Naive thymus-derived CD4-positive, alpha-beta T cell (primary cell): ENCODE measurements around the gene ASCL3. TPM values are rescaled to one million over a fixed set of nuclear protein-coding genes. Genes with fewer than 3 reads are reported as not detected.
"Not testable (repeated sequence)": the region's sequence is repeated elsewhere in the genome, so short reads cannot be mapped to it uniquely, and the experiment has no call there.

ENCODE experiments used
- ATAC-seq: fragments of 150-1000 bp; cut with Tn5 transposase; 2 replicates; pipeline ENCODE4 v1.10.0; 2021; ENCODE audit warnings: mild to moderate bottlenecking, moderate library complexity
- CTCF ChIA-PET: fragments of 350-600 bp; sonication (Branson Sonifier 250); formaldehyde crosslinking; loops from one replicate; lab custom pipeline; 2021; ENCODE audit warnings: antibody characterized with exemption; lab: Charles Lee
- POLR2A ChIA-PET: fragments of 350-600 bp; sonication (Branson Sonifier 250); formaldehyde crosslinking; loops from one replicate; lab custom pipeline; 2021; ENCODE audit warnings: antibody characterized with exemption, inconsistent platforms; lab: Charles Lee
- DNase-seq, 9 donors: peaks; one replicate each; pipeline versions ENCODE4 v3.0.0 to v3.0.0-alpha.2; 2020 to 2022; ENCODE audit warnings: mixed read lengths in 1 of 9
- H3K27ac ChIP-seq: one replicate; pipeline ENCODE4 v1.7.0; 2013; ENCODE audit warnings: mild to moderate bottlenecking, low read depth, low read length, moderate library complexity
- H3K27me3 ChIP-seq, 2 donors: one replicate each; pipeline ENCODE4 v1.7.0; 2013; ENCODE audit warnings: low read length in 2 of 2, mild to moderate bottlenecking in 2 of 2, moderate library complexity in 2 of 2; ENCODE audit not compliant: control insufficient read depth in 2 of 2, insufficient read depth in 2 of 2
- H3K36me3 ChIP-seq, 3 experiments: 1 replicate in 2 of 3; 2 replicates in 1 of 3; pipeline ENCODE4 v1.7.0; 2013; ENCODE audit warnings: low read length in 3 of 3, mild to moderate bottlenecking in 3 of 3, moderate library complexity in 1 of 3; ENCODE audit not compliant: insufficient read depth in 3 of 3, control insufficient read depth in 2 of 3
- H3K4me1 ChIP-seq, 2 donors: one replicate each; pipeline ENCODE4 v1.7.0; 2013; ENCODE audit warnings: low read length in 2 of 2, mild to moderate bottlenecking in 2 of 2, moderate library complexity in 1 of 2; ENCODE audit not compliant: control insufficient read depth in 2 of 2, insufficient read depth in 2 of 2
- H3K4me3 ChIP-seq: 2 replicates; pipeline ENCODE4 v1.7.0; 2013; ENCODE audit warnings: mild to moderate bottlenecking, low read length
- H3K9me3 ChIP-seq, 3 experiments: 1 replicate in 2 of 3; 2 replicates in 1 of 3; pipeline ENCODE4 v1.7.0; 2013; ENCODE audit warnings: low read length in 3 of 3; ENCODE audit not compliant: control insufficient read depth in 2 of 3
- H3K27ac Mint-ChIP-seq, 9 donors: one replicate each; pipeline ENCODE4 v1.8.0; 2020 to 2022; ENCODE audit warnings: mixed read lengths in 9 of 9, mild to moderate bottlenecking in 8 of 9, moderate library complexity in 5 of 9, inconsistent platforms in 2 of 9
- H3K27me3 Mint-ChIP-seq, 5 donors: one replicate each; pipeline ENCODE4 v1.8.0; 2021 to 2022; ENCODE audit warnings: mixed read lengths in 5 of 5, mild to moderate bottlenecking in 1 of 5
- H3K36me3 Mint-ChIP-seq, 5 donors: one replicate each; pipeline ENCODE4 v1.8.0; 2020 to 2022; ENCODE audit warnings: mixed read lengths in 5 of 5, mild to moderate bottlenecking in 3 of 5, inconsistent platforms in 1 of 5
- H3K4me1 Mint-ChIP-seq, 7 donors: one replicate each; pipeline ENCODE4 v1.8.0; 2020 to 2022; ENCODE audit warnings: mixed read lengths in 7 of 7, mild to moderate bottlenecking in 3 of 7, inconsistent platforms in 1 of 7
- H3K4me3 Mint-ChIP-seq, 10 donors: one replicate each; pipeline ENCODE4 v1.8.0; 2020 to 2022; ENCODE audit warnings: mild to moderate bottlenecking in 10 of 10, mixed read lengths in 10 of 10, moderate library complexity in 6 of 10, inconsistent platforms in 2 of 10
- H3K9me3 Mint-ChIP-seq, 11 donors: one replicate each; pipeline ENCODE4 v1.8.0; 2020 to 2022; ENCODE audit warnings: mixed read lengths in 11 of 11, mild to moderate bottlenecking in 4 of 11, inconsistent platforms in 1 of 11, moderate library complexity in 1 of 11
- intact Hi-C, 2 donors: fragments of 100-400 bp; cut with micrococcal nuclease; formaldehyde crosslinking; loops; one replicate each; pipeline ENCODE4 v1.15.1; 2023
- polyA plus RNA-seq, 2 donors: library from polyadenylated mRNA; unstranded; fragments of 300-500 nt; fragmentation: Illumina TruSeq; gene quantifications; one replicate each; pipeline ENCODE4 v1.2.3, GENCODE V29; 2021
- total RNA-seq, 6 experiments: library from RNA in 5 of 6; stranded (reverse) in 5 of 6; gene quantifications; 1 replicate in 5 of 6; 2 replicates in 1 of 6; pipeline ENCODE4 v1.2.3 and lab custom pipeline; 2021 to 2026

ASCL3 gene
- total and polyA plus RNA-seq, 7 experiments from 2014 or later, result not detected

DNA sequence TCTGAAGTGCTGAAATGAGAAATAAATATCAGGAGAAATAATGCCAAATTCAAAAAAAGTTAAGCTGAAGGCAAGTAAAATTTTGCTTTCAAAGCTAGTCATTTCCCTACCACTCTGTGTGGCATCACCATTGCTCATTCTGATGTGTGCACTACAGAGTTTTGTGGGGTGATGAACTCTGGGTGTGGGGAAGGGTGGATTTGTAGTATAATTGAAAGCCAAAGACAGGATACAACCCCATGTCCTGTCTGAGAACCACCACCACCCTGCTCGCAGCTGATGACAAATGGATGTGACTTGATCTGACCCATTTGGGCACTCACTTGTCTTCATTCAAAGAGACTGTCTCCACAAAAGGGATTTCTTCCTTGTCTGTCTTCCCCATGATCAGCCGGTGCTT is 40.7 kb upstream of the ASCL3 start:
- Histone ChIP-seq H3K27ac (no peak overlapping the region), H3K36me3 (no peaks in the 10 kb centered on the region), H3K9me3 (no peaks in the 10 kb centered on the region), H3K4me1 (no peaks in the 10 kb centered on the region), H3K4me3 (no peak overlapping the region), H3K27me3 (no peaks in the 10 kb centered on the region)
- Mint-ChIP-seq H3K27me3 (peaks cover 0 to 9% (median 3%) of the 10 kb centered on the region in 5 donors), H3K36me3 (no peaks in the 10 kb centered on the region), H3K4me1 (peaks cover 0 to 14% (median 0%) of the 10 kb centered on the region in 7 donors), H3K27ac (no peak overlapping the region), H3K9me3 (no peaks in the 10 kb centered on the region), H3K4me3 (no peak overlapping the region)
- intact Hi-C loops, result no loop called here
- DNase-seq (no peak), ATAC-seq (no peak)
- ChIA-PET CTCF (no interaction called here), POLR2A (no interaction called here)

DNA sequence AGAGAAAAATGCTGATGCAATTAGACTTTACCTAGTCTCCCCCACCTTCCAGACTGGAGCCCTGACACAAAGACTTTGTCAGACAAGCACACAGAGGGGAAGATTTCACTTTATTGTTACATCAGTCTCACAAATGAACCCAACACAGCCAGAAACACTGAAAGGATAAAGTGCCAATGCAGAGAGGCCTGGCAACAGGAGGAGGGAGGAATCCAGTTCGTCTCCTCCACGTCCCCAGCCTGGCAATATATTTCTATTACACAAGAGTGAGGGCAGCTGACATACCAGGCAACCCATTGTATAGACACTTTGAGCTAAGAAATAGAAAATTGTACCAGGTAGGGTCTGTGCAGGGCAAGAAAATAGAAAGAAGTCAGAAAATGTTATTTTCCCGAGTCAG is 37.7 kb upstream of the ASCL3 start:
- no peaks in the 10 kb centered on the region for H3K27me3 ChIP-seq
- no peaks in the 10 kb centered on the region for H3K9me3 ChIP-seq
- ChIA-PET POLR2A (no interaction called here), CTCF (no interaction called here)
- Mint-ChIP-seq H3K4me3 (no peak overlapping the region), H3K27me3 (no peaks in the 10 kb centered on the region), H3K27ac (no peak overlapping the region), H3K4me1 (peaks cover 0 to 3% (median 0%) of the 10 kb centered on the region in 7 donors), H3K36me3 (no peaks in the 10 kb centered on the region), H3K9me3 (no peaks in the 10 kb centered on the region)
- ATAC-seq (no peak), DNase-seq (no peak)
- H3K4me1 ChIP-seq, result no peaks in the 10 kb centered on the region
- no peaks in the 10 kb centered on the region for H3K36me3 ChIP-seq
- H3K27ac ChIP-seq, result no peak overlapping the region
- intact Hi-C loops, result no loop called here
- no peak overlapping the region for H3K4me3 ChIP-seq

DNA sequence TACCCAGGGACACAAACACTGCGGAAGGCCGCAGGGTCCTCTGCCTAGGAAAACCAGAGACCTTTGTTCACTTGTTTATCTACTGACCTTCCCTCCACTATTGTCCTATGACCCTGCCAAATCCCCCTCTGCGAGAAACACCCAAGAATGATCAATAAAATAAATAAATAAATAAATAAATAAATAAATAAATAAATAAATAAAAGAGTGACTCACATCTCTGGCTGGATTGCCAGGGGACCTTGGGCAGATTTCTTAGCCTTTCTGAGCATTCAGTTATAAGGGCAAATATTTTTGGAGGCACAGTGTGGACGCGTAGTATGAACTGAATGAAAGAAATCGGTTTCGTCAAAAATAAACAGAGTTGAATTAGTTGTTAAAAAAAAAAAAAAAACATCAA is 36.5 kb upstream of the ASCL3 start:
- intact Hi-C loops, CTCF ChIA-PET, H3K36me3 ChIP-seq, POLR2A ChIA-PET, H3K27me3 Mint-ChIP-seq, H3K4me1 Mint-ChIP-seq, H3K4me1 ChIP-seq, H3K4me3 ChIP-seq, ATAC-seq, H3K36me3 Mint-ChIP-seq, DNase-seq, H3K27me3 ChIP-seq, H3K9me3 Mint-ChIP-seq, H3K27ac ChIP-seq, H3K9me3 ChIP-seq, H3K4me3 Mint-ChIP-seq, H3K27ac Mint-ChIP-seq: not testable (repeated sequence)

DNA sequence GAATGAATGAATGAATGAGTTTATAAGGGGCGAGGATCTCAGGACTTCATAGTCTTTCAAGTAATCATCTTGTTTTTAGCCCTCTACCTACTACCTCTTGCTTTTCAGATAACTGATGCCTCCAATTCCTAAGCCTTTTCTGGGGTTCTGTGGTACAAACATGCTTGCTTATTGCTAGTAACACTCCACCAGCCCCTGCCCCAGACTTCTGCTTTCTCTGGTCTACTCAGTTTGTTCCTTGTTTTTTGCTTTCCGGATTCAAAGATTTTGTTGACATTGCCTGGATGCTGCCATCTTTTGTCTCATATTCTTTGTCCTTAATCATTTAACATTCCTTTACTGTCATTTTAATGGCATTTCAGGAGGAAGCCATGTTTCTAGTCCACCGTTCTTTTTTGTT is 30.3 kb upstream of the ASCL3 start:
- Histone ChIP-seq H3K4me1 (no peaks in the 10 kb centered on the region), H3K27ac (no peak overlapping the region), H3K4me3 (no peak overlapping the region), H3K9me3 (no peaks in the 10 kb centered on the region), H3K27me3 (no peaks in the 10 kb centered on the region), H3K36me3 (no peaks in the 10 kb centered on the region)
- ChIA-PET CTCF (no interaction called here), POLR2A (interaction anchor here (1.1 kb wide), 1 partner anchor 9 kb away, joined by 7 read pairs; the partner anchor contains the start of gene TMEM9B)
- H3K4me3 Mint-ChIP-seq, result no peak overlapping the region
- H3K36me3 Mint-ChIP-seq, result peaks cover 0 to 7% (median 0%) of the 10 kb centered on the region in 5 donors
- DNase-seq (no peak), ATAC-seq (no peak)
- H3K27me3 Mint-ChIP-seq, result no peaks in the 10 kb centered on the region
- intact Hi-C loops, result no loop called here
- no peak overlapping the region for H3K27ac Mint-ChIP-seq
- no peaks in the 10 kb centered on the region for H3K9me3 Mint-ChIP-seq
- H3K4me1 Mint-ChIP-seq, result no peaks in the 10 kb centered on the region

DNA sequence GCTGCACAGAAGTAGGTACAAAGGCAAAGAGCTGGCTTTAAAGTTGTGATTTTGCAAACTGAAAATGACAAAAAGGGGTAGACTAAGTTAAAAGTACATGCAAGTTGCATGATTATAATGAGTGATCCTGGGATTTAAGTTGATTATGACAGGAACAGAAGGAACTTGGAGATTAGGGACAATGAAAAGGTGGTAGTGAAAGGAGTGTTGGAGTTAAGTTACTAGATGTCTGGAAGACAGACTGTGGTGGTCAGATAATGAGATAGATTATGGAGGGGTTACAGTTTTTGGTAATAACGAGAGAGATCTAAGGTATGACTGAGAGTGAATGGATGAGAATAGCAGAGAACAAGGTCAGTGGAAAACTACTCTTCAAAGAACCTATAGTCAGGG is 29.1 kb upstream of the ASCL3 start:
- Histone ChIP-seq H3K9me3 (no peaks in the 10 kb centered on the region), H3K4me1 (no peaks in the 10 kb centered on the region), H3K27me3 (no peaks in the 10 kb centered on the region), H3K36me3 (no peaks in the 10 kb centered on the region), H3K4me3 (no peak overlapping the region), H3K27ac (no peak overlapping the region)
- POLR2A ChIA-PET, result interaction anchor here (1.1 kb wide), 1 partner anchor 8 kb away, joined by 7 read pairs; the partner anchor contains the start of gene TMEM9B
- Mint-ChIP-seq H3K4me1 (no peaks in the 10 kb centered on the region), H3K27me3 (no peaks in the 10 kb centered on the region), H3K27ac (no peak overlapping the region), H3K9me3 (no peaks in the 10 kb centered on the region), H3K4me3 (no peak overlapping the region), H3K36me3 (peaks cover 0 to 7% (median 4%) of the 10 kb centered on the region in 5 donors)
- CTCF ChIA-PET, result interaction anchor here (1.1 kb wide), 1 partner anchor 13 kb away, joined by 4 read pairs; no protein-coding TSS in a partner anchor
- intact Hi-C loops, result no loop called here
- ATAC-seq, result no peak
- no peak for DNase-seq

DNA sequence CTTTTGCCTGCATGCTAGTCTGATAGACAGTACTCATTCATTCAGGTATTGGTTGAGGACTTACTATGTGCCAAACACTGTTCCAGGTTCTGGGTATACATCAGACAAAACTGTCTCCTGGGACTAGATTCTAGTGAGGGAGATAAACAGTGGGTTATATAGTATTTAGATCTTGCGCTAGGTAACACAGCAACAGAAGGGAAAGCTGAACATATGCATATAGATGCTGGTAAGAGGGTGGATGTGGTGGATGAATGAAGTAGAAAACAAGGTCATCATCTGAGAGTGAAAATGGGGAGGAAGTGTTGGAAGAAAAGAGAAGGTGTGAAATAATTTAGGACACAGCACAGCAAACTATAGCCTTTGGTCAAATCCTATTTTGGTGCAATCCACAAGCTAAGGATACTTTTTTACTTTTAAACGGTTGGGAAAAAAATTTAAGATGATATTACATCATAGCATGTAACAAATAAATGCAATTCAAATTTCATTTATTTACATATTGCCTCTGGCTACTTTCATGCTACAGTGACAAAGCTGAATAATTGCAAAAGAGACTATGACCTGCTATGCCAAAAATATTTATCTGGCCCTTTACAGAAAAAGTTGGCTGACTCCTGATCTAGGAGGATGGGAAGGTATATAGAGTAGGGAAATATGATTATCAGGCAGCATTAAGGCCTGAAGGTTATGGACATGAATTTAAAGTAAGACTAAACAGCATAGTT is 28.5 kb upstream of the ASCL3 start:
- Histone ChIP-seq H3K4me3 (no peak overlapping the region), H3K4me1 (no peaks in the 10 kb centered on the region), H3K9me3 (no peaks in the 10 kb centered on the region), H3K36me3 (no peaks in the 10 kb centered on the region), H3K27ac (no peak overlapping the region), H3K27me3 (no peaks in the 10 kb centered on the region)
- no peak for DNase-seq
- H3K4me3 Mint-ChIP-seq, result no peak overlapping the region
- peaks cover 0 to 3% (median 0%) of the 10 kb centered on the region in 7 donors for H3K4me1 Mint-ChIP-seq
- ChIA-PET POLR2A (no interaction called here), CTCF (interaction anchor here (1.1 kb wide), 1 partner anchor 12 kb away, joined by 4 read pairs; no protein-coding TSS in a partner anchor)
- no peak for ATAC-seq
- peaks cover 0 to 7% (median 4%) of the 10 kb centered on the region in 5 donors for H3K36me3 Mint-ChIP-seq
- H3K27ac Mint-ChIP-seq, result no peak overlapping the region
- intact Hi-C loops, result no loop called here
- no peaks in the 10 kb centered on the region for H3K27me3 Mint-ChIP-seq
- no peaks in the 10 kb centered on the region for H3K9me3 Mint-ChIP-seq

DNA sequence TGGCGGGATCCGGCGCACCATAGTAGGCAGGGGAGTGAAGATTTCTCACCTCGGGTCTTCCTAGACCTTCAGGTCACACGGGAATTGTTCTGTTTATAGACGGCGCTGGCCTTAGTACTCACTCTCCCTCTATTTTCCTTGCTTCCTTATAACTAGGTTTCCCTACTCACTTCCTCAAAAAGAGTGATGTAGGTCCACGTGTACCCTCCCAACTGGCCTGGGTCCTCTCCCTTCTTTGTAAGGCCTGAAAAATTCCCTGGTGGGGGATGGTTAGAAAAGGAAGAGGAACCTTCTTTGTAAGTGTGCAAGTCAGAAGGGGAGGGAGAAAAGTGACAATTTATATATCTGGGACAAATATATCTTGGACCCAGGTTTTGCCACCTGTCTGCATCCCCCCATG is 24.4 kb upstream of the ASCL3 start:
- H3K27me3 ChIP-seq, result no peaks in the 10 kb centered on the region
- no peaks in the 10 kb centered on the region for H3K27me3 Mint-ChIP-seq
- CTCF ChIA-PET, result no interaction called here
- H3K9me3 ChIP-seq, result no peaks in the 10 kb centered on the region
- H3K27ac ChIP-seq, result no peak overlapping the region
- intact Hi-C loops, result no loop called here
- peaks cover 0 to 11% (median 0%) of the 10 kb centered on the region in 3 experiments for H3K36me3 ChIP-seq
- POLR2A ChIA-PET, result no interaction called here
- no peak overlapping the region for H3K4me3 Mint-ChIP-seq
- H3K4me1 ChIP-seq, result peaks cover 12 to 13% of the 10 kb centered on the region in 2 donors
- H3K4me3 ChIP-seq, result no peak overlapping the region
- H3K36me3 Mint-ChIP-seq, result peaks cover 0 to 10% (median 4%) of the 10 kb centered on the region in 5 donors
- H3K4me1 Mint-ChIP-seq, result peaks cover 11 to 29% (median 19%) of the 10 kb centered on the region in 7 donors
- H3K27ac Mint-ChIP-seq, result peak overlapping the region in 1 of 9 donors; percentile 58
- DNase-seq (no peak), ATAC-seq (no peak)
- no peaks in the 10 kb centered on the region for H3K9me3 Mint-ChIP-seq
